Stimulated activated naive CD4-positive, alpha-beta T cell (primary cell): ENCODE data around the gene CLPTM1L.
"Not testable (repeated sequence)": the region's sequence is repeated elsewhere in the genome, so short reads cannot be mapped to it uniquely, and the experiment has no call there.

Experiments used
- DNase-seq, 6 experiments: peaks; one replicate each; lab custom pipeline; 2025; lab: John Stamatoyannopoulos, UW

CLPTM1L gene

DNA sequence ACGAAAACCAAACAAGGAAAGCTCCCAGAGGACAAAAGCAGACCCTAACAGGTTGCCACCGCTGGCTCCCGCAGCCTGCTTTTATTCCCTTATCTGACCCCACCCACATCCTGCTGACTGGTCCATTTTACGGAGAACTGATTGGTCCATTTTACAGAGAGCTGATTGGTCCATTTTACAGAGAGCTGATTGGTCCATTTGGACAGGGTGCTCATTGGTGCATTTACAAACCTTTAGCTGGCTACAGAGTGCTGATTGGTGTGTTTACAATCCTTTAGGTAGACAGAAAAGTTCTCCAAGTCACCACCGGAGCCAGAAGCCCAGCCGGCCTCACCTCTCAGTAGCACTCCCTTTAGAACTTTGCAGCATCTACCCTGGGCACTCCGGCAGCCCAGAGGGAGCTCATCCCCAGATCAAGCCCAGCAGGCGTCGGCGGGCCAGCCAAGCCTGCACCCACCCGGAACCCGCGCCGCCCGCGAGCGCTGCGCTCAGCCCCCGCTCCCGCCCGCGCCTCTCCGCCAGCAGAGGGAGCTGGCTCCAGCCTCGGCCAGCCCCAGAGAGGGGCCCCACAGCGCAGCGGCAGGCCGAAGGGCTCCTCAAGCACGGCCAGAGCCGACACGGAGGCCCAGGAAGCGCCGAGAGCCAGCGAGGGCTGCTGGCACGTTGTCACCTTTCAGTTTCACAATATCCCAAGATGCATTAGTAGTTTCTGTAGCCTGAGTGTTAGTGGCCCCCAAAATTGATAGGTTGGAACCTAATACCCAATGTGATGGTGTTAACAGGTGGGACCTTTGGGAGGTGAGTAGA, 35.3 kb upstream of the CLPTM1L start:
- DNase-seq = peak; percentile 17 to 78 (median 58)

GRCh38 chr5:1378866-1379659, 34.2 kb upstream of the CLPTM1L start:
- no peak for DNase-seq

DNA sequence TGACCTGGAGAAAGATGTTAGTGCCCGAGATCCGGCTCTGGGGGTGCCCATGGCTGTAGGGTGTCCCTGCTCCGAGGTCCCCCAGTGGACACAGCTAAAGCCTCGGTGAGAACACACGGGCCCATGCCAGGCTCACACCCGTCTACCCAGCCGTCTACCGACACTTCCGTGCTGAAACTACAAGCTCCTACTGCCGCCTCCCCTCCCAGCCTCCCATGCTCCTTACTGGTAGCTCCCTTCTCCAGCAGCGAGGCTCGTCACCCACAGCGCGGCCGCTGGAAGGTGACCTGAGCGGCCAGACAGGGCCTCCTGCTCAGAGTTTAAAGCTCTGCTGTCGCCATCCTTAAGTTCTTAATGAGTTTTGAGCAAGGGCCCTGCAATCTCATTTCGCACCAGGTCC, 33.2 kb upstream of the CLPTM1L start:
- no peak for DNase-seq

- DNase-seq = no peak
Observed at GRCh38 chr5:1376981-1377380, 32.1 kb upstream of the CLPTM1L start.

- DNase-seq = no peak
Observed at GRCh38 chr5:1375871-1376810, 31.2 kb upstream of the CLPTM1L start.

GRCh38 chr5:1374679-1375055, 29.8 kb upstream of the CLPTM1L start:
- DNase-seq = no peak

- DNase-seq = no peak
Observed at GRCh38 chr5:1374030-1374678, 29.3 kb upstream of the CLPTM1L start.

GRCh38 chr5:1371972-1372342, 27.1 kb upstream of the CLPTM1L start:
- not testable (repeated sequence) for DNase-seq

GRCh38 chr5:1371218-1371971, 26.5 kb upstream of the CLPTM1L start:
- no peak for DNase-seq

DNA sequence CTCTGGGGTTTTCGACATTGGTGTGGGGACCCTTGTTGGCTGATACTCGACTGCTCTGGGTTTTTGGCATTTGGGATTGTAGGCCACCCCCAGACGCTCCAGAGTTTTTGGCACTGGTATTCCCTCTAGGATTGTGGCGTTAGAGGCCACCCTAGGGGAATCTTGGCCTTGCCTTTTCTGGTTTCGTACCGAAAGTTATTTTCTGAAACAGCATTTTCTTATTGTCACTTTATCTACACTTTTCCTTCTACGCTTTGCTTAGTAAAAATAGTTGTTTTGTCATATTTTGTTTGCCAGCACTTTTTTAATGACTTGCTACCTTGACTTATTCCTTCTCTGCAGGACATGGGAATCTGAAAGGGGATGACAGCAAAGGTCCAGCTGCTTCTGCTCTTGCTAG, 25.1 kb upstream of the CLPTM1L start:
- DNase-seq = no peak

DNA sequence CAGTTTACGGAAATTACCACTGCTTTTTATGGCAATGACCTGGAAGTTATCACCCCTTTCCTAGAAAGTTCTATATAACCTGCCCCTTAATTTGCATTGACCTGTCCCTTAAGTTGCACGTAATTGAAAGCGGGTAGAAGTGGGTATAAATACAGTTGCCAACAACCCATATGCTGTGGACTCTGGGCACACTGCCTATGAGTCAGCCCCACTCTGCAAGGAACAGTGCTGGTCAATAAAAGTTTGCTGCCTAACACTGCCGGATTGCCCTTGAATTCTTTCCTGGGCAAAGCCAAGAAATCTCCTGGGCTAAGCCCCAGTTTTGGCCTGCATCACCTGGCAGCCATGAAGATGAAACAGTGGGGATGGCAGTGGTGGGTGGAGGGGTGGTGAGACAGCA, 23.9 kb upstream of the CLPTM1L start:
- DNase-seq = no peak

DNA sequence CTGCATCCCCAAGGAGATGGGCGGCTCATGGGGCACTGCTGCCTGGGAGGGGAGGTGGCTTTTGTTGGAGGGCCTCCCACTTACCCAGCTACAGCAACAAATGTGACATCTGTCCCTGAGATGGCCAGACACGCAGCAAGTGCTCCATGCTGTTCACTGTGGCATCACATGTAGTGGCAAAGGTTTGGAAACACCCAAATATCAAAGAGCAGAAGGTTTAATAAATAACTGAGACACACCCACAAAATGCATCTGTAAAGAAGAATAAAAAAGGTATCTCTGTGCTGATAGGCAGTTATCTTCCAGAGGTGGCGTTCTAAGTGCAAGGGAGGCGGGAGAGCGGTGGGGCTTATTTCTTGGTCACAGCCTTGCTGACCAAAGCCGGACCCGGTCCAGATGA, 23.3 kb upstream of the CLPTM1L start:
- DNase-seq = no peak

- DNase-seq = no peak
Observed at GRCh38 chr5:1367149-1367548, 22.2 kb upstream of the CLPTM1L start.

DNA sequence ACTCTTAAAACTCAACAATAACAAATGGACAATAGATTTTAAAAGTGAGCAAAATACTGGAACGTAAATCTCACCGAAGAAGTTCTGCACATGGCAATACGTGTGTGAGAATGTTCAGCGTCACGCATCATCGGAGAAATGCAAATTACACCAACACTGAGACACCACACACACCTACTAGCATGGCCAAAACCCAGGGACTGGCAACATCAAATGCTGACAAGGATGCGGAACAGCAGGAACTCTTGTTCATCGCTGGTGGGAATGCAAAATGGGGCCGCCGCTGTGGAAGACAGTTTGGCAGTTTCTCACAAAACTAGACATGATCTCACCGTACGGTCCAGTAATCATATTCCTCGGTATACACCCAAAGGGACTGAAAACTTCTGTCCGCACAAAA, 21.6 kb upstream of the CLPTM1L start:
- DNase-seq = no peak

DNA sequence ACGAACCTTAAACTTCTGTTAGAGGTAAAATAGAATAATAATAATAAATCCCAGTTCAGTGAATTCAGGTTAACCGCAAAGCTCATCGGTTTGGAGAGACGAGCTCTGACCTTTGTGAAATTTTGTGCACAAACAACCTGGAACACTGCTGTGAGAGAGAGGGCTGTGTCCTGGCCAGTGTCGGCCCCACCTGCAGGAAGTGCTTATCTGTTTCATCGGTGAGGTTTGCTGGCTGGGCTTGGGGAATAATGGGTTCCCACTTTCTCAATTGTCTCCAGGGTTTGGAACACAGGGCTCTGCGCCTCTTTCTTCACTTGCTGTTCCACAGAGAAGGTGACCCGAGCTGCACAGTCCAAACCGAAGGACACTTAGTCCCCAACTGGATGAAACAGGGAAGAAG, 19.3 kb upstream of the CLPTM1L start:
- no peak for DNase-seq

- DNase-seq = no peak
Observed at GRCh38 chr5:1363581-1363980, 18.7 kb upstream of the CLPTM1L start.

DNA sequence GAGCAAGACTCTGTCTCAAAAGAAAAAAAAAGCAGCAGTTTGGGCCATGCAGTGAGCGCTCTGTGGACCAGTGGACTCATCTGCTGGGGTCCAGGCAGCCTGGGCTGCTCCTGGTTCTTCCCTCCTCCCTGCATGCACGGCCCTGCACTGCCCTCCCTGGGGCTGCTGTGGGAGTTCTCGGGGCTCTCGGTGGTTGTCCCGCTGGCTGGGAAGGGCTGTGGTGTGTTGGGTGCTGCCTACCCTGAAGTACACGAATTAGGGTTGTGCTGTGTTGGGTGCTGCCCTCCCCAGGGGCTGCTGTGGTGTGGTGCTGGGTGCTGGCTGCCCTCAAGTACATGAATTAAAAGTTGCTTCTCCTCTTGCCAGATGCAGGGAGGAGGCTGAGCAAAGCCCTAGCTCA, 18.3 kb upstream of the CLPTM1L start:
- DNase-seq = no peak

- no peak for DNase-seq
Observed at GRCh38 chr5:1362242-1363015, 17.5 kb upstream of the CLPTM1L start.

- DNase-seq = no peak
Observed at GRCh38 chr5:1360861-1361260, 16.0 kb upstream of the CLPTM1L start.

DNA sequence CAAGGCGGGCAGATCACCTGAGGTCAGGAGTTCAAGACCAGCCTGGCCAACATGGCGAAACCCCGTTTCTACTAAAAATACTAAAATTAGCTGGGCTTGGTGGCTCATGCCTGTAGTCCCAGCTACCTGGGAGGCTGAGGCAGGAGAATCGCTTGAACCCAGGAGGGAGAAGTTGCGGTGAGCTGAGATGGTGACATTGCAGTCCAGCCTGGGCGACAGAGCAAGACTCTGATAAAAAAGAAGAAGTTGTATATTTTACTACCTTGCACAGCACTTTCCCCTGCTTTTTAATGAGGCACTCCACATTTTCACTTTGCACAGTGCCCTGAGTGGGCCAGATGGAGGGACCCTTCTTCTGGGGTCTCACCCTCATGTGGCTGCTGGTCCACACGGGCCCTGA, 15.5 kb upstream of the CLPTM1L start:
- DNase-seq = not testable (repeated sequence)
